GM12874 (cell line): ENCODE measurements around the gene PCCB.

Experiments used
- TF ChIP-seq, protein P1 (sequence below): IDR thresholded peaks from 2 replicates; pipeline ENCODE4 v1.5.1; 2011; ENCODE audit warnings: low read depth, mild to moderate bottlenecking, control low read depth, low read length, moderate library complexity; ENCODE audit not compliant: insufficient read depth

PCCB gene

GRCh38 chr3:136280961-136281360 is 30.8 kb downstream of the PCCB start:
- TF ChIP-seq, protein P1, sequence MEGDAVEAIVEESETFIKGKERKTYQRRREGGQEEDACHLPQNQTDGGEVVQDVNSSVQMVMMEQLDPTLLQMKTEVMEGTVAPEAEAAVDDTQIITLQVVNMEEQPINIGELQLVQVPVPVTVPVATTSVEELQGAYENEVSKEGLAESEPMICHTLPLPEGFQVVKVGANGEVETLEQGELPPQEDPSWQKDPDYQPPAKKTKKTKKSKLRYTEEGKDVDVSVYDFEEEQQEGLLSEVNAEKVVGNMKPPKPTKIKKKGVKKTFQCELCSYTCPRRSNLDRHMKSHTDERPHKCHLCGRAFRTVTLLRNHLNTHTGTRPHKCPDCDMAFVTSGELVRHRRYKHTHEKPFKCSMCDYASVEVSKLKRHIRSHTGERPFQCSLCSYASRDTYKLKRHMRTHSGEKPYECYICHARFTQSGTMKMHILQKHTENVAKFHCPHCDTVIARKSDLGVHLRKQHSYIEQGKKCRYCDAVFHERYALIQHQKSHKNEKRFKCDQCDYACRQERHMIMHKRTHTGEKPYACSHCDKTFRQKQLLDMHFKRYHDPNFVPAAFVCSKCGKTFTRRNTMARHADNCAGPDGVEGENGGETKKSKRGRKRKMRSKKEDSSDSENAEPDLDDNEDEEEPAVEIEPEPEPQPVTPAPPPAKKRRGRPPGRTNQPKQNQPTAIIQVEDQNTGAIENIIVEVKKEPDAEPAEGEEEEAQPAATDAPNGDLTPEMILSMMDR, result no peak

DNA sequence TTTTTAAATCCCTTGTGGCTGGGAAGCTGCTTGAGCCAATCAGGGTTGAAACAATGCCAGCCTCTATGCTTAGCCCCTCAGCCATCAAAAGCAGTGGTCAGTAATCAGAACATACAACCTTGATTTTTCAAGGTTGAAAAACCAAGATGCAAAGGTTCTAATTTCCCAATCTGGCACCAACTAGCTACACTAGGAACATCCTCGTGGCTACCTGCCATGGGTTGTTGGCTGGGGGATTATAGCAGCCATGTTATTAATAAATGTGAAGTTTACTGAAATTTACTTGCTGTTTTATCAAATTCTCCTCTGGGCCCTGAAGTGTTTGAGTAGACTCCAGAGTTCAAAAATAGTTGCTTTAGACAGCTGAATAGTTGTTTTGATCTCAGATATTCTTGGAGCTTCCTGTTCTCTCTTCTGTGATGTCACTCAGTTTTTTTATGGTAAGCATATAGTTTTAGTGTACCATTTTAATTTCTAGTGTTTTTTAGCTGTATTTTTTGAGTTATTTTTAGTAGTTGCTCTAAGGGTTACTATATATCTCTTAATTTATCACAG is 31.9 kb downstream of the PCCB start:
- TF ChIP-seq, protein P1, result no peak

GRCh38 chr3:136283627-136284026 is 33.5 kb downstream of the PCCB start:
- TF ChIP-seq, protein P1, result no peak

DNA sequence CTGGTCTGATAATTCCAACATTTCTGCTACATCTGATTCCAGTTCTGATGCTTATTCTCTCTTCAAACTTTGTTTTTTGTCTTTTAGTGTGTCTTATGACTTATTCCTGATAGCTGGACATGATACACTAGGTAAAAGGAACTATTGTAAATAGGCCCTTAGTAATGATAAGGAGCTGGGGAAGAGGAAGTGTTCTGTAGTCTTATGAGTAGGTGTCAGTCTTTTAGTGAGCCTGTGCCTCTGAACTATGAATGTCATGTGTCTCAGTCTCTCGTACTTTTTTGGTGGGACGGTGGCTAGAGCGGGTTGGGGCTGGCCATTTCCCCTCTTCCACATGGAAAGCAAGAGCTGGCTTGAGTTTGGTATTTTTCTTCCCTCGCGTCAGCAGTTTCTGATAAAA is 41.2 kb downstream of the PCCB start:
- TF ChIP-seq, protein P1, result no peak

DNA sequence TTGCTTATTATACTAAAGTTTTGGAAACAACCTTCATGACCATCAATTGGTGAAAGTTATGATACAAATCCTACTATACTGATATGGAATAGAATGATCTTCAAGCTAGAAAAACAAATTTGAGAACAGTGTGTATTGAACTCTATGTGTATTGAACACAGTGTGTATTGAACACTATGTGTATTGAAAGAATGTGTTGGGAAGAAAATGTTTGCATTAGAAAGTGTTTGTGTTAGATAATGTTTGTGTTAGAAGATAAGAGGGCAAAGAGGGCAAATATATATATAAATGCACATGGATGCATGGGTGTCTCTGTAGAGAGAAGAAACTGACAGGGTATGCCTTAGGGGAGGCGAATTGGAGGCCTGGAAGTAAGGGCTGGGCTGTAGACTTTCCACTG is 42.4 kb downstream of the PCCB start:
- TF ChIP-seq, protein P1, result no peak

GRCh38 chr3:136293279-136293678 is 43.1 kb downstream of the PCCB start:
- TF ChIP-seq, protein P1, result no peak

- TF ChIP-seq, protein P1, result no peak
Observed at GRCh38 chr3:136294176-136294575, 44.0 kb downstream of the PCCB start.

- TF ChIP-seq, protein P1, result no peak
Observed at GRCh38 chr3:136296960-136297359, 46.8 kb downstream of the PCCB start.
